ENCODE measurements around the gene ANK3.

DNA sequence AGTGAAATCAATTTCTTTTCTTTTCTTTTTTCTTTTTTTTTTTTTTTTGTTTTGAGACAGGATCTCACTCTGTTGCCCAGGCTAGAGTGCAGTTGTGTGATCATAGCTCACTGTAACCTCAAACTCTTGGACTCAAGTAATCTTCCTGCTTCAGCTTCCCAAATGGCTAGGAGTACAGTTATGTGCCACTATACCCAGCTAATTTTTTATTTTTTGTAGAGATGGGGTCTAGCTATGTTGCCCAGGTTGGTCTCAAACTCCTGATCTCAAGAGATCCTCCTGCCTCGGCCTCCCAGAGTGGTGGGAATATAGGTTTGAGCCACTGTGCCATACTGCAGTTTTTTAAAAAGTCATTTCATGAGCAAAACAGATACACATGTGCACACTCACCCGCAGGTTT lies 79.8 kb downstream of the ANK3 start:
- TF ChIP-seq, protein P1, sequence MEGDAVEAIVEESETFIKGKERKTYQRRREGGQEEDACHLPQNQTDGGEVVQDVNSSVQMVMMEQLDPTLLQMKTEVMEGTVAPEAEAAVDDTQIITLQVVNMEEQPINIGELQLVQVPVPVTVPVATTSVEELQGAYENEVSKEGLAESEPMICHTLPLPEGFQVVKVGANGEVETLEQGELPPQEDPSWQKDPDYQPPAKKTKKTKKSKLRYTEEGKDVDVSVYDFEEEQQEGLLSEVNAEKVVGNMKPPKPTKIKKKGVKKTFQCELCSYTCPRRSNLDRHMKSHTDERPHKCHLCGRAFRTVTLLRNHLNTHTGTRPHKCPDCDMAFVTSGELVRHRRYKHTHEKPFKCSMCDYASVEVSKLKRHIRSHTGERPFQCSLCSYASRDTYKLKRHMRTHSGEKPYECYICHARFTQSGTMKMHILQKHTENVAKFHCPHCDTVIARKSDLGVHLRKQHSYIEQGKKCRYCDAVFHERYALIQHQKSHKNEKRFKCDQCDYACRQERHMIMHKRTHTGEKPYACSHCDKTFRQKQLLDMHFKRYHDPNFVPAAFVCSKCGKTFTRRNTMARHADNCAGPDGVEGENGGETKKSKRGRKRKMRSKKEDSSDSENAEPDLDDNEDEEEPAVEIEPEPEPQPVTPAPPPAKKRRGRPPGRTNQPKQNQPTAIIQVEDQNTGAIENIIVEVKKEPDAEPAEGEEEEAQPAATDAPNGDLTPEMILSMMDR (IDR thresholded peaks at IDR 0.05), result no peak
- TF ChIP-seq POLR2A (IDR thresholded peaks at IDR 0.05), result no peak
